Measurements from ENCODE around the gene SH3D21. TPM values are rescaled to one million over a fixed set of nuclear protein-coding genes. Genes with fewer than 3 reads are reported as not detected.

SH3D21 gene
- total and polyA plus RNA-seq, 8 donors, result 0.41 to 2.6 (median 0.85) TPM

- intact Hi-C loops (cut with DNase I), result no loop called here
- no peak for DNase-seq
- WGBS, 2 donors, result 74 to 77% methylated on average over 13 of the region's 13 CpGs
- peaks cover 14 to 49% (median 19%) of the 10 kb centered on the region in 3 donors for H3K36me3 ChIP-seq
- H3K9me3 ChIP-seq, result no peaks in the 10 kb centered on the region
- peak overlapping the region in 2 of 4 donors; percentile 22 to 41 for H3K27ac ChIP-seq
- no peaks in the 10 kb centered on the region for H3K4me1 ChIP-seq
- H3K27me3 ChIP-seq, result no peaks in the 10 kb centered on the region
- no peak for FAIRE-seq
- TF ChIP-seq CTCF (IDR thresholded peaks at IDR 0.05), result no peak
- H3K4me3 ChIP-seq, result no peak overlapping the region
- peak; percentile 21 to 72 (median 58) for ATAC-seq
Observed at GRCh38 chr1:36350659-36351226, 44.6 kb downstream of the SH3D21 start.

GRCh38 chr1:36351227-36351977 is 45.2 kb downstream of the SH3D21 start:
- Histone ChIP-seq H3K4me3 (no peak overlapping the region), H3K4me1 (no peaks in the 10 kb centered on the region), H3K27ac (peak overlapping the region in 2 of 4 donors; percentile 22 to 41), H3K27me3 (no peaks in the 10 kb centered on the region), H3K9me3 (no peaks in the 10 kb centered on the region), H3K36me3 (peaks cover 11 to 49% (median 19%) of the 10 kb centered on the region in 3 donors)
- no peak for DNase-seq
- no peak for FAIRE-seq
- intact Hi-C loops (cut with DNase I), result no loop called here
- peak in 3 of 4 donors; percentile 9 to 15 (median 11) for ATAC-seq
- WGBS, 2 donors, result 85% methylated on average over 14 of the region's 14 CpGs
- no peak for TF ChIP-seq CTCF (IDR thresholded peaks at IDR 0.05)

GRCh38 chr1:36352125-36352909 is 46.1 kb downstream of the SH3D21 start:
- ATAC-seq, result no peak
- no peaks in the 10 kb centered on the region for H3K27me3 ChIP-seq
- intact Hi-C loops (cut with DNase I), result no loop called here
- WGBS, 2 donors, result 81 to 84% methylated on average over 13 of the region's 13 CpGs
- no peak for DNase-seq
- no peak overlapping the region for H3K4me3 ChIP-seq
- peaks cover 7 to 50% (median 19%) of the 10 kb centered on the region in 3 donors for H3K36me3 ChIP-seq
- H3K9me3 ChIP-seq, result no peaks in the 10 kb centered on the region
- no peak overlapping the region for H3K27ac ChIP-seq
- no peaks in the 10 kb centered on the region for H3K4me1 ChIP-seq
- no peak for TF ChIP-seq CTCF (IDR thresholded peaks at IDR 0.05)
- FAIRE-seq, result no peak

- H3K36me3 ChIP-seq, result peaks cover 7 to 48% (median 13%) of the 10 kb centered on the region in 3 donors
- TF ChIP-seq CTCF (IDR thresholded peaks at IDR 0.05), result no peak
- no peak overlapping the region for H3K27ac ChIP-seq
- ATAC-seq (no peak), DNase-seq (no peak), FAIRE-seq (no peak)
- no peak overlapping the region for H3K4me3 ChIP-seq
- no peaks in the 10 kb centered on the region for H3K9me3 ChIP-seq
- WGBS, 2 donors, result 84 to 87% methylated on average over 15 of the region's 15 CpGs
- H3K27me3 ChIP-seq, result no peaks in the 10 kb centered on the region
- H3K4me1 ChIP-seq, result no peaks in the 10 kb centered on the region
- intact Hi-C loops (cut with DNase I), result no loop called here
Observed at GRCh38 chr1:36352910-36353878, 47.0 kb downstream of the SH3D21 start.
